Measurements from ENCODE around the gene PLEK. TPM values are rescaled to one million over a fixed set of nuclear protein-coding genes. Genes with fewer than 3 reads are reported as not detected.
"Not testable (repeated sequence)": the region's sequence is repeated elsewhere in the genome, so short reads cannot be mapped to it uniquely, and the experiment has no call there.

Gene PLEK
- total RNA-seq, 2 experiments from 2014 or later = 6.9 to 7.6 TPM

DNA sequence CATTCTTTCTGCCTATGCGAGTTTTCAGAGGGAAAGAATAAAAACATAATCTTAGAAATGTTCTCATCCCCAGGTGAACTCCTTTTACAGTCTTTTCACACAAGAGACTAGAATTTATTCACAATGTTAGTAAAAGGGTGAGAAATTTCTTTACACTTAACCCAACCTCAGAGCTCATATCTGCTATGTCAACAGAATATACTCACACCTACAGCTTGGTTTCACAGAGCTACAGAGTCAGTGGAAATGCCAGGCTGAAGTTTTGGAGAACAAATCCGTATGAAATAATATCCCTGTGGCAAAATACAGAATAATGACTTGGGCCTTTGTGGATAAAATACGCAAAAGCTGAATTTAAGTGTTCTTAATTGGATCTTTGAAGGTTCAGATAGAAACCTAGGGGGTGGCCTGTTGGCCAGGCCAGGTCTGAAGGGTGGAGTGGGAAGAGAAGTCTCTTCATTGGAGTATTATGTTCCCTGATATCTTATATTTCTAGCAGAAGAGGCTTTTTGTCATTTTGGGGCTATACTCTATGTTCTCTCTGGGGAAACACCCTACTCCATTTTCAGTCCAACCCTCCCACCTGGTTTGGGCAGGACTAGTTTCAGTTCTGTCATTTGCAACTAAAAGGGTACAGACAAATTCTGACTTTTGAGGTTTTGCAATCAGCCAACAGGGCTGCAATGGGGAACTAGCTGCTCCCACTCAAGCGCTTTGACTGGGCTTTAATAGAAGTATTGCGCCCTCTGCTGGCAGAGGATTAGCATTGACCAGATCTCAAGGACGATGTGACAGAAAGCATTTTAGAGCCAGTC lies 76.3 kb downstream of the PLEK start:
- peak; percentile 89 for DNase-seq
- Mint-ChIP-seq H3K27me3 (no peaks in the 10 kb centered on the region), H3K27ac (peak overlapping the region; percentile 73), H3K9me3 (no peaks in the 10 kb centered on the region), H3K4me3 (no peak overlapping the region), H3K4me1 (ENCODE audit: low read depth) (peaks cover 14% of the 10 kb centered on the region), H3K36me3 (no peaks in the 10 kb centered on the region)
- intact Hi-C loops (cut with micrococcal nuclease) = loop anchor here (1.0 to 5.0 kb wide), 8 partner anchors 17 to 319 kb away; partner anchors contain the start of genes APLF and FBXO48
- ChIA-PET CTCF (interaction anchor here (0.6 to 3.4 kb wide), 47 partner anchors 9 to 502 kb away, joined by 3 to 44 read pairs (median 4); partner anchors contain the start of genes CNRIP1, PLEK and PPP3R1), POLR2A (interaction anchor here (0.6 kb wide), 1 partner anchor 283 kb away, joined by 3 read pairs; no protein-coding TSS in a partner anchor)

DNA sequence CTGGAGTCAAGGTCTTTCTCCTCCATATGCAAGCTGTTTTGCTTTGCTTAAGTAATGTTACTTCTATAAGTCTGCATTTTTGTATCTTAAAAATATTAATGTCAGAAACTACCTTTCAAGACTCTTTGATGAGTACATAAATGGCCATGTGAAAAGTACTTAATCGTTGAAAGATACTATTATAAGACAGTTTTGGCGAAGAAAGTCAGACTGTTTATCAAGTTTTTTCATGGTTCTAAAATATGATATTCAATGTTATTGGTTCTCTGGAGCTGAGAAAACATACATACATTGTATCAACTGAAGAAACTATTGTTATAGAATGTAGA lies 76.9 kb downstream of the PLEK start:
- Mint-ChIP-seq H3K36me3 (no peaks in the 10 kb centered on the region), H3K27ac (no peak overlapping the region), H3K4me3 (no peak overlapping the region), H3K4me1 (ENCODE audit: low read depth) (peaks cover 14% of the 10 kb centered on the region), H3K9me3 (no peaks in the 10 kb centered on the region), H3K27me3 (no peaks in the 10 kb centered on the region)
- POLR2A ChIA-PET = no interaction called here
- intact Hi-C loops (cut with micrococcal nuclease) = loop anchor here (1.0 to 5.0 kb wide), 8 partner anchors 18 to 320 kb away; partner anchors contain the start of genes APLF and FBXO48
- no peak for DNase-seq
- CTCF ChIA-PET = interaction anchor here (0.6 to 3.4 kb wide), 41 partner anchors 12 to 502 kb away, joined by 3 to 44 read pairs (median 5); partner anchors contain the start of genes CNRIP1, PLEK and PPP3R1

DNA sequence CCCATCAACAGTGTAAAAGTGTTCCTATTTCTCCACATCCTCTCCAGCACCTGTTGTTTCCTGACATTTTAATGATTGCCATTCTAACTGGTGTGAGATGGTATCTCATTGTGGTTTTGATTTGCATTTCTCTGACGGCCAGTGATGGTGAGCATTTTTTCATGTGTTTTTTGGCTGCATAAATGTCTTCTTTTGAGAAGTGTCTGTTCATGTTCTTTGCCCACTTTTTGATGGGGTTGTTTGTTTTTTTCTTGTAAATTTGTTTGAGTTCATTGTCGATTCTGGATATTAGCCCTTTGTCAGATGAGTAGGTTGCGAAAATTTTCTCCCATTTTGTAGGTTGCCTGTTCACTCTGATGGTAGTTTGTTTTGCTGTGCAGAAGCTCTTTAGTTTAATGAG lies 81.3 kb downstream of the PLEK start:
- H3K9me3 Mint-ChIP-seq; H3K36me3 Mint-ChIP-seq; POLR2A ChIA-PET; DNase-seq; H3K4me1 Mint-ChIP-seq (ENCODE audit: low read depth); CTCF ChIA-PET; intact Hi-C loops (cut with micrococcal nuclease); H3K27me3 Mint-ChIP-seq; H3K4me3 Mint-ChIP-seq; H3K27ac Mint-ChIP-seq: not testable (repeated sequence)

Other genes starting within 250 kb of the PLEK start
- gene PNO1, start 207.4 kb upstream of the PLEK start, total RNA-seq = 10 to 100 TPM; 16.3 to 16.4 TPM
- gene PPP3R1, start 112.8 kb upstream of the PLEK start, total RNA-seq = 10 to 100 TPM; 76.2 to 76.6 TPM
- not detected for gene CNRIP1, start 45.3 kb upstream of the PLEK start, total RNA-seq
- gene FBXO48, start 102.0 kb downstream of the PLEK start, total RNA-seq = 1 to 10 TPM; 2.3 to 2.6 TPM
- gene APLF, start 102.3 kb downstream of the PLEK start, total RNA-seq = 1 to 10 TPM; 3.0 to 3.1 TPM